GM12864 (cell line): Measurements from ENCODE around the gene CDH4.

Experiments
- DNase-seq: peaks from one replicate; pipeline ENCODE4 v3.0.0-alpha.2; 2011; ENCODE audit warnings: low read depth
- H3K4me3 ChIP-seq: 2 replicates; pipeline ENCODE4 v1.5.1; 2011; ENCODE audit warnings: mild to moderate bottlenecking, low read depth, low read length, control low read depth
- CTCF ChIP-seq: IDR thresholded peaks from 2 replicates; pipeline ENCODE4 v1.5.1; 2011; ENCODE audit warnings: low read depth, mild to moderate bottlenecking, moderate library complexity, low read length, control low read depth, inconsistent platforms; ENCODE audit errors: missing control alignments

The CDH4 gene

GRCh38 chr20:61621035-61621730 is 369.1 kb downstream of the CDH4 start:
- no peak for TF ChIP-seq CTCF
- H3K4me3 ChIP-seq: no peak overlapping the region
- DNase-seq: no peak

GRCh38 chr20:61621852-61622251 is 369.8 kb downstream of the CDH4 start:
- no peak for DNase-seq
- H3K4me3 ChIP-seq: no peak overlapping the region
- no peak for TF ChIP-seq CTCF

- no peak overlapping the region for H3K4me3 ChIP-seq
- TF ChIP-seq CTCF: no peak
- DNase-seq: no peak
Observed at GRCh38 chr20:61623451-61623850, 371.4 kb downstream of the CDH4 start.

GRCh38 chr20:61625246-61625645 is 373.2 kb downstream of the CDH4 start:
- no peak for DNase-seq
- H3K4me3 ChIP-seq: no peak overlapping the region
- TF ChIP-seq CTCF: no peak

- DNase-seq: no peak
- TF ChIP-seq CTCF: no peak
- no peak overlapping the region for H3K4me3 ChIP-seq
Observed at GRCh38 chr20:61626412-61626811, 374.4 kb downstream of the CDH4 start.

- no peak overlapping the region for H3K4me3 ChIP-seq
- TF ChIP-seq CTCF: no peak
- no peak for DNase-seq
Observed at GRCh38 chr20:61627791-61628415, 375.8 kb downstream of the CDH4 start.

GRCh38 chr20:61628480-61628879 is 376.4 kb downstream of the CDH4 start:
- no peak overlapping the region for H3K4me3 ChIP-seq
- no peak for DNase-seq
- no peak for TF ChIP-seq CTCF
